HFFc6 (cell line): ENCODE data around the gene MTHFS. TPM values are rescaled to one million over a fixed set of nuclear protein-coding genes. Genes with fewer than 3 reads are reported as not detected.

Experiments used
- DNase-seq: peaks from one replicate; pipeline ENCODE4 v3.0.0-alpha.2; 2018
- H3K27ac Mint-ChIP-seq: 2 replicates; pipeline ENCODE4 v1.8.0; 2020; ENCODE audit warnings: mild to moderate bottlenecking, mixed read lengths
- H3K27me3 Mint-ChIP-seq: 2 replicates; pipeline ENCODE4 v1.8.0; 2021; ENCODE audit warnings: mild to moderate bottlenecking, moderate library complexity, mixed read lengths; ENCODE audit not compliant: insufficient read depth
- H3K36me3 Mint-ChIP-seq: 2 replicates; pipeline ENCODE4 v1.8.0; 2021; ENCODE audit warnings: low read depth, mixed read lengths
- H3K4me1 Mint-ChIP-seq: 2 replicates; pipeline ENCODE4 v1.8.0; 2020; ENCODE audit warnings: low read depth, mixed read lengths
- H3K4me3 Mint-ChIP-seq: 2 replicates; pipeline ENCODE4 v1.8.0; 2020; ENCODE audit warnings: mild to moderate bottlenecking, moderate library complexity, mixed read lengths
- H3K9me3 Mint-ChIP-seq: 2 replicates; pipeline ENCODE4 v1.8.0; 2020; ENCODE audit warnings: mild to moderate bottlenecking, mixed read lengths
- total RNA-seq, 6 experiments: library from RNA; stranded (reverse); fragmentation: NEBNext Ultra II Directional; extraction: Animal tissue kit (Norgen Biotek cat#: 25700); gene quantifications; 2 replicates in 1 of 6; 3 replicates in 5 of 6; pipeline ENCODE4 v1.2.3, GENCODE V29; 2021
- TF ChIP-seq, protein P1 (sequence below): fragments of 200-600 bp; sonication (generic); IDR thresholded peaks from 2 replicates; pipeline ENCODE4 v1.5.0; 2021; ENCODE audit warnings: antibody characterized with exemption, mild to moderate bottlenecking

MTHFS gene
- total RNA-seq, 6 experiments from 2014 or later = 18.5 to 23.0 (median 21.1) TPM

DNA sequence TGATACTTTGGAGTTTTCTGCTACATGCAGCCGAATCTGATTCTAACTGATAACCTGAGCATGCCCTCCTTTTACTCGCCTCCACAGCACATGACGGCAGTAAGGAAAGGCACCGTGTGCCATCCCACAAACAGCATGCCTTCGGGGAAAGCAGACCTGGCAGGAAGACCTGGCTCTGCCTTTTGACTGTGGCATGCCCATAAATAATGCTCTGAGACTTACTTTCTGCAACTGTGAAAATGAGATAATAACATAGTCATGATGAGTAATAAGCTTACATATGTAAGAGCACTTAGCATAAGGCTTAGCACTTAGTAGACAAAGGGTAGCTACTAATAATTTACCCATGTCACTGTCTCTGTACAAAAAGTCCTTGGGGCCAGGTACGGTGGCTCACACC is 32.9 kb downstream of the MTHFS start:
- Mint-ChIP-seq H3K4me1 (peaks cover 35% of the 10 kb centered on the region), H3K27me3 (no peaks in the 10 kb centered on the region), H3K27ac (peak overlapping the region; percentile 74), H3K9me3 (no peaks in the 10 kb centered on the region), H3K36me3 (no peaks in the 10 kb centered on the region), H3K4me3 (peak overlapping the region; percentile 40; the same call in 1 of the 2 replicates)
- DNase-seq = peak; percentile 72
- TF ChIP-seq, protein P1, sequence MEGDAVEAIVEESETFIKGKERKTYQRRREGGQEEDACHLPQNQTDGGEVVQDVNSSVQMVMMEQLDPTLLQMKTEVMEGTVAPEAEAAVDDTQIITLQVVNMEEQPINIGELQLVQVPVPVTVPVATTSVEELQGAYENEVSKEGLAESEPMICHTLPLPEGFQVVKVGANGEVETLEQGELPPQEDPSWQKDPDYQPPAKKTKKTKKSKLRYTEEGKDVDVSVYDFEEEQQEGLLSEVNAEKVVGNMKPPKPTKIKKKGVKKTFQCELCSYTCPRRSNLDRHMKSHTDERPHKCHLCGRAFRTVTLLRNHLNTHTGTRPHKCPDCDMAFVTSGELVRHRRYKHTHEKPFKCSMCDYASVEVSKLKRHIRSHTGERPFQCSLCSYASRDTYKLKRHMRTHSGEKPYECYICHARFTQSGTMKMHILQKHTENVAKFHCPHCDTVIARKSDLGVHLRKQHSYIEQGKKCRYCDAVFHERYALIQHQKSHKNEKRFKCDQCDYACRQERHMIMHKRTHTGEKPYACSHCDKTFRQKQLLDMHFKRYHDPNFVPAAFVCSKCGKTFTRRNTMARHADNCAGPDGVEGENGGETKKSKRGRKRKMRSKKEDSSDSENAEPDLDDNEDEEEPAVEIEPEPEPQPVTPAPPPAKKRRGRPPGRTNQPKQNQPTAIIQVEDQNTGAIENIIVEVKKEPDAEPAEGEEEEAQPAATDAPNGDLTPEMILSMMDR = no peak

DNA sequence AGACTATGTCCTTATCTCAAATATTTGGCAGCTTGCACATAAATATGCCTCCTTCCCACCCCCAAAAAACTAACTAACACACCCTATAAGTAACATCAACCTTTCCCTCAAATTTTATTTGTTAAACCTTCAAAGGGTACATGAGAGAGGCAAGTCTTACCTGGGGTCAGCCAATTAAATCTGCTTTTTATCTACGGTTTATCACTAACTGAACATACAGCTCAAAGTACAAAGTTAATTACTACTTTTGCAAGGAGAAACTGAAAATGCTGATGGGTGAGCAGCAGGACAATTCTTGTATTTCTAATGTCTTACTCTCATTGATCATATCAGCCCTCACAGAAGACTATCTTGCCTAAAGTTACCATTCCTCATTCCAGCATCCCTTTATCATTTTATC is 34.6 kb downstream of the MTHFS start:
- no peaks in the 10 kb centered on the region for H3K36me3 Mint-ChIP-seq
- TF ChIP-seq, protein P1 = no peak
- no peak overlapping the region for H3K27ac Mint-ChIP-seq
- H3K27me3 Mint-ChIP-seq = no peaks in the 10 kb centered on the region
- no peak overlapping the region for H3K4me3 Mint-ChIP-seq
- DNase-seq = no peak
- H3K4me1 Mint-ChIP-seq = peaks cover 24% of the 10 kb centered on the region
- H3K9me3 Mint-ChIP-seq = no peaks in the 10 kb centered on the region

DNA sequence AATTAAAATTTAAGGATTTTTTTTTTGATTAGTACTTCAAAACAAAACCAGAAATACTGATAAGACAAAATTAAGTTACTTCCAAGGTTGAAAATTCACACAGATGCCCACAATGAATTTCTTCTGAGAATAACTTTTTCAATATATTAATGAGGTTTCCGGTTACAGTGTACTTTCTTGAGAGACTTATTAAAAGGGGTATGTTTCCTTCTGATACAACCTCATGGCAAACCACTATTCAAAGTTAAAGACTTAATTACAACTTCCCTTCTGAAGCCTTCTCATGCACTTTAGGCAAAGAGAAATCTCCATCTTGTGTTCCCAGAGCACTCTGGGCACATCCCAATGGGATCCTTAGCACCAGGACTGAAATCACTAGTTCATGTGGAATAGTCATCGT is 36.2 kb downstream of the MTHFS start:
- Mint-ChIP-seq H3K27ac (no peak overlapping the region), H3K36me3 (no peaks in the 10 kb centered on the region), H3K4me3 (no peak overlapping the region), H3K4me1 (peaks cover 24% of the 10 kb centered on the region), H3K27me3 (no peaks in the 10 kb centered on the region), H3K9me3 (no peaks in the 10 kb centered on the region)
- TF ChIP-seq, protein P1 = no peak
- DNase-seq = no peak

DNA sequence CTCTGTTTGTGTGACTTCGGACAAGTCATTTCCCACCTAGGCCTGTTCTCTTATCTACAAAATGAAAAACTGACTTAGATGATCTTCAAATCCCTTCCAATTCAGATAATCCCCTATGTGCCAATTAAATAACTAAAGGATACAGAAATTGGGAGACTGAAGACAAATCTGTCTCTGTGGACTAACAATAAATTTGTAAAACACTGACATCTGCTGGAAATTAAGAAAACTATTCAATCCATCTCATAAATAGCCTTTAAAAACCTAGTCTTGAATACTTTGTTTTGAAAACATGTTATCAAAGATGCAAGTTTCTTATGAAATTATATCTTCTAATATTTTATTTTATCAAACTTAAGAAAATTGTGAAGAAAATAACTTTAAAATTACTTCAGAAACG is 38.3 kb downstream of the MTHFS start:
- no peak overlapping the region for H3K4me3 Mint-ChIP-seq

DNA sequence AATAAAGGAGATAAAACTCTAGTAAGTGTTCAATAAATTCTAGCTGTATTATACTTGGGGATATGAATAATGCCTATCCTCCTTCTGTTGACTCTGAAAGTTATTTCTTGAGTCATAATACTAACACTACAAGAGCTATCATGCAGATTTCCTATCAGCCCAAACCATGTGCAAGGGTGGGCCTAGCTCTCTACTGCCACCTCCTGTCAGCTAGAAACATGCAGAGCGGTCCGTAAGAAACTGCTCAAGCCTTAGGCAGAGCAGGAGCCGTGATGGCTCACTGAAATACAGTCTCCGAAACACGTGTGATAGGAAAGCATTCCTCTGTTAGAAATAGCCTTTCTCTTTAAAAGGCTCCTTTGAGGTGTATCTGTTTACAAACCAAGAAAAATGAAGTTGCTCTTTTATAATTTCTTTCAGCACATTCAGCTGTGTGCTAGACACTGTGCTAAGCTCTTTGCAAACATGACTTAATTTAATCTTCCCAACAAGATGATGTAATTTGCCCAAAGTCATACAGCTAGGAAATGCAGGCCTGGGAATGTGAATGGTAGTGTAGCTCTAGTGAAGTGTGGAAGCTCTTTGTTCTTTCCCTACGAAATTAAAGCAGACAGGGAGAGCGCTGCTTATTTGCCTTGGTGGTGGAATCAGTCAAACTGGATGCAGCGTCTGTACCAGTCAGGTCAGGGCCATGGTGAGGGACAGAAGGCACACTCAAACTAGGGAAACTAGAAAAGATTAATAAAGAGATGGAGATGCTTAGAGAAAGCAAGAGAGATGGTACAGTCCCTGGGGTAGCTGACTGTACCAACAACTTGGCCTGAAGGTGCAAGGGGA is 43.1 kb downstream of the MTHFS start:
- no peaks in the 10 kb centered on the region for H3K27me3 Mint-ChIP-seq
- no peaks in the 10 kb centered on the region for H3K9me3 Mint-ChIP-seq

More for the DNA sequence above, 38.3 kb downstream of the MTHFS start:
- Mint-ChIP-seq H3K27ac (no peak overlapping the region), H3K4me1 (peaks cover 13% of the 10 kb centered on the region), H3K27me3 (no peaks in the 10 kb centered on the region), H3K36me3 (no peaks in the 10 kb centered on the region), H3K9me3 (no peaks in the 10 kb centered on the region)
- TF ChIP-seq, protein P1 = peak; percentile 61
- DNase-seq = no peak

More for the DNA sequence above, 43.1 kb downstream of the MTHFS start:
- peak; percentile 85 for DNase-seq
- Mint-ChIP-seq H3K27ac (no peak overlapping the region; the same call in 1 of the 2 replicates), H3K36me3 (no peaks in the 10 kb centered on the region), H3K4me3 (no peak overlapping the region), H3K4me1 (peaks cover 15% of the 10 kb centered on the region)
- TF ChIP-seq, protein P1 = peak; percentile 97
